PFSK-1 (cell line): ENCODE measurements around the gene PLK3.

Experiments
- FOXP2 ChIP-seq: optimal IDR thresholded peaks from 2 replicates; pipeline ENCODE3; 2011; ENCODE audit warnings: borderline replicate concordance, control low read depth, inconsistent platforms; ENCODE audit not compliant: insufficient read depth; ENCODE audit errors: extremely low read length, extremely low read depth
- POLR2AphosphoS5 ChIP-seq: IDR thresholded peaks from 2 replicates; pipeline ENCODE4 v1.6.1; 2012; ENCODE audit warnings: low read depth, mild to moderate bottlenecking, control low read depth, low read length, moderate library complexity
- SIN3A ChIP-seq: IDR thresholded peaks from 2 replicates; pipeline ENCODE4 v1.6.1; 2012; ENCODE audit warnings: mild to moderate bottlenecking, low read length, moderate library complexity, borderline replicate concordance; ENCODE audit not compliant: insufficient read depth
- TAF1 ChIP-seq: IDR thresholded peaks from 2 replicates; pipeline ENCODE4 v1.6.1; 2012; ENCODE audit warnings: low read length, control low read depth, borderline replicate concordance; ENCODE audit not compliant: insufficient read depth
- TF ChIP-seq, protein P1 (sequence below), 2 experiments: IDR thresholded peaks; 2 replicates each; pipeline versions ENCODE4 v1.6.1 to v1.8.0; 2011 to 2012; ENCODE audit warnings: low read depth in 2 of 2, low read length in 2 of 2, control low read depth in 1 of 2, inconsistent platforms in 1 of 2, mild to moderate bottlenecking in 1 of 2, moderate library complexity in 1 of 2; ENCODE audit not compliant: insufficient read depth in 1 of 2

DNA sequence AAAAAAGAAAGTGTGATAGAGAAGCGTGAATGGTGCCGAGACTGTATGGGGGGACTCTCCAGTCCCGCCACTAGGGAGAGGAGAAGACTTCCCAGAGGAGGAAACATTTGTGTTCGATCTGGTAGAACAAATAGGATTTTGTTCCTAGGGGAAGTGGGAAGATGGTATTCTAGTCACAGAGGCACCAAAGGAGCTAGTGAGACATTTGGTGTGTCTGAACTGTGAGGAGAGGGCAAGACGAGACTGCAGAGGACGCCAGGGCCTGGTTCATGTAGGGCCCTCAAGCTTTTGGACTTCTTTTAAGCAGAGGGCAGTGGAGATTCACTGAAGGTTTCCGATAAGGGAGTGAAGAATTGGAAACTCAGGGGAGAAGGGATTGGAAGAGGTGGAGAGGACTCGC, 11.1 kb downstream of the PLK3 start:
- TF ChIP-seq, protein P1, sequence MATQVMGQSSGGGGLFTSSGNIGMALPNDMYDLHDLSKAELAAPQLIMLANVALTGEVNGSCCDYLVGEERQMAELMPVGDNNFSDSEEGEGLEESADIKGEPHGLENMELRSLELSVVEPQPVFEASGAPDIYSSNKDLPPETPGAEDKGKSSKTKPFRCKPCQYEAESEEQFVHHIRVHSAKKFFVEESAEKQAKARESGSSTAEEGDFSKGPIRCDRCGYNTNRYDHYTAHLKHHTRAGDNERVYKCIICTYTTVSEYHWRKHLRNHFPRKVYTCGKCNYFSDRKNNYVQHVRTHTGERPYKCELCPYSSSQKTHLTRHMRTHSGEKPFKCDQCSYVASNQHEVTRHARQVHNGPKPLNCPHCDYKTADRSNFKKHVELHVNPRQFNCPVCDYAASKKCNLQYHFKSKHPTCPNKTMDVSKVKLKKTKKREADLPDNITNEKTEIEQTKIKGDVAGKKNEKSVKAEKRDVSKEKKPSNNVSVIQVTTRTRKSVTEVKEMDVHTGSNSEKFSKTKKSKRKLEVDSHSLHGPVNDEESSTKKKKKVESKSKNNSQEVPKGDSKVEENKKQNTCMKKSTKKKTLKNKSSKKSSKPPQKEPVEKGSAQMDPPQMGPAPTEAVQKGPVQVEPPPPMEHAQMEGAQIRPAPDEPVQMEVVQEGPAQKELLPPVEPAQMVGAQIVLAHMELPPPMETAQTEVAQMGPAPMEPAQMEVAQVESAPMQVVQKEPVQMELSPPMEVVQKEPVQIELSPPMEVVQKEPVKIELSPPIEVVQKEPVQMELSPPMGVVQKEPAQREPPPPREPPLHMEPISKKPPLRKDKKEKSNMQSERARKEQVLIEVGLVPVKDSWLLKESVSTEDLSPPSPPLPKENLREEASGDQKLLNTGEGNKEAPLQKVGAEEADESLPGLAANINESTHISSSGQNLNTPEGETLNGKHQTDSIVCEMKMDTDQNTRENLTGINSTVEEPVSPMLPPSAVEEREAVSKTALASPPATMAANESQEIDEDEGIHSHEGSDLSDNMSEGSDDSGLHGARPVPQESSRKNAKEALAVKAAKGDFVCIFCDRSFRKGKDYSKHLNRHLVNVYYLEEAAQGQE (IDR thresholded peaks at IDR 0.05; ENCODE audit: insufficient read depth in 1 of 2, low read depth in 2 of 2, low read length in 2 of 2), result no peak
- TF ChIP-seq POLR2AphosphoS5 (no peak), TAF1 (no peak), SIN3A (no peak), FOXP2 (no peak)
